HG02763 (cell line): ENCODE data around the gene STARD13.
"Not testable (repeated sequence)": the region's sequence is repeated elsewhere in the genome, so short reads cannot be mapped to it uniquely, and the experiment has no call there.

Experiments used
- ATAC-seq: cut with Tn5 transposase; IDR thresholded peaks from one replicate; pipeline ENCODE4 v1.9.1; 2021; ENCODE audit warnings: mild to moderate bottlenecking, moderate library complexity; ENCODE audit not compliant: unreplicated experiment

The STARD13 gene

GRCh38 chr13:33257841-33258807, 27.4 kb downstream of the STARD13 start:
- no peak for ATAC-seq

DNA sequence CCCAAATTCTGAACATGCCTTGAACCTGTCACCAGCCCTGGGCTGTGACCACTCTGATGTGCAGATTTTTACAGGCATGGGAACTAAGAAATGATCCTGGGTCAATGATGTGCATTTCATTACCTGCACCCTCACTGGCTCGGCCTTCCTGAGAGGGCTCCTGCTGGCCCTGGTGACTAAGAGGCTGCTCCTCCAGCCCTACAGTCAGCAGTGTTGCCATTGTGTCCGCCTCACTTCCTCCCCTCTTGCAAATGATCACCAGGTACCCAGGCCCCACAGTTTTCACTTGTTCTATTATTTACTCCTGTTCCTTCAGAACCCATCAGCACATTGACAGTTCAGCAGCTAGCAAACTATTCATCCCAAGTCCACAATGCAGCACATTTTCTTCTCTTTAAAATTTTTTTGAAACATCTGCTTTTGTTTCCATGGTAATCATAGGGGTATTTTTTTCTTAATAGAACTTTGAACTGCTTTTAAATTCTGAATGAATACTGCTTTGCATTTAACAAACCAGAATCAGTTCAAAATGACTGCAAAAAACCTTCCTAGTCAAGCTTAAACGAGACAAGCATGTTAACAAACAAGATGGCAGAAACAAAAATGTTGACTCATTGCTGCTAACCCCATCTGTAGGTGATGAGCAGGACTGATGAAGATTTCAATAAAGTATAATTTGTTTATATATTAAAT, 29.3 kb downstream of the STARD13 start:
- no peak for ATAC-seq

DNA sequence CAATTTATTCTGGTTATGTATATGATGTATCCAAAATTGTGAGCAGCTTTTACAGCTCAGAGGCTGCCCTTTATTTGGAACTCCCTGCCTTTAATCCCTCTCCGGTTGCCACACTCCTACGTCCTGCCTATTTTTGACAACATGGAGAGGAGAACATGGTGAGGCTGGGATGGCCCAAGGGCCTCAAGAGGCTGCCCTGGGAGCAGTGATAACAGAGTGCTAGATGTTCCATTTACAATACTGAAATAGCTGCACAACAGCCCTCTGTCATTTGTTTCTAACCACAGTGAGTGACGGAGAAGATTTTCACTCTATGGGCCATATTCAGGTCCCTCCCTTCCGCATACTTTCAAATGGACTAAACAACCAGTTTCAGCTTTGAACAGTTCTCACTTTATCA, 33.4 kb downstream of the STARD13 start:
- no peak for ATAC-seq

GRCh38 chr13:33251131-33251661, 34.4 kb downstream of the STARD13 start:
- ATAC-seq, result peak; percentile 65

- no peak for ATAC-seq
These were observed 34.9 kb downstream of the STARD13 start for GRCh38 chr13:33250609-33251008.

- no peak for ATAC-seq
These were observed 35.7 kb downstream of the STARD13 start for GRCh38 chr13:33249894-33250293.

DNA sequence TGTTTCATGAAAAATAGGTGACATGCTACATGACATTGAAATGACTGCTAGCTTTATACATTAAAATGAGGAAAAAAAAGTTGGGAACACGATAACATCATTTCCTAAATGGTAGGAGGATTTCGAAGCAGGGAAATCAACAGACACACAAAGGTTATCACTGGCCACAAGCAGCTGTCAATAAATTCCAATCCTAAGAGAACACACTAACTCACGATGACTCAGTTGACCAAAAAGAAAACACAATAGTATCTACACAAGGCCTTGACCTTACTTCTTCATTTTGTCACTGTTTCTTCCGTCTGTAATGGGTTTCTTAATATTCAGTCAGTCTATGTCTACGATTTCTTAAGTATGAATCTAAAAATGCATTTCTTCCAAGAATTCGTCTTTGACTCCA, 36.5 kb downstream of the STARD13 start:
- ATAC-seq, result no peak

- no peak for ATAC-seq
These were observed 39.9 kb downstream of the STARD13 start for GRCh38 chr13:33245505-33246158.

DNA sequence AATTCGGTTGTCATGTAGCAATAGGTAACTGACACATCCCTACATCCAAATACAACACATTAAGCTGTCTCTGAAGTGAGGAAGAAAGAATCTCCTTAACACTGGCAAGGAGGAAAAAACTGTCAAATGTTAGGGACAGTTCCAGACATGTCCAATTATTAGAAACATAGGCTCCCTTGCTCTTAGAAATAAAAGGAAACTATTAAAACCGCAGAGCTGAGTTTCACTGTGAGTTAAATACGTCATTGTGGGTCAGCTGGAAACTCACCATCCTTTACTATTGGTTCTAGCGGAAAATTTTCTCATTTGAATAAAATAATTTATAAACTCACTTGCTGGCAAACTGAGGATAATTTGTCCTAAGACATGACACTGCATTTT, 40.7 kb downstream of the STARD13 start:
- no peak for ATAC-seq

GRCh38 chr13:33244210-33244906, 41.2 kb downstream of the STARD13 start:
- ATAC-seq, result no peak

- ATAC-seq, result no peak
These were observed 42.5 kb downstream of the STARD13 start for GRCh38 chr13:33242984-33243617.

GRCh38 chr13:33242372-33242771, 43.2 kb downstream of the STARD13 start:
- not testable (repeated sequence) for ATAC-seq

- no peak for ATAC-seq
These were observed 49.5 kb downstream of the STARD13 start for GRCh38 chr13:33236021-33236420.

DNA sequence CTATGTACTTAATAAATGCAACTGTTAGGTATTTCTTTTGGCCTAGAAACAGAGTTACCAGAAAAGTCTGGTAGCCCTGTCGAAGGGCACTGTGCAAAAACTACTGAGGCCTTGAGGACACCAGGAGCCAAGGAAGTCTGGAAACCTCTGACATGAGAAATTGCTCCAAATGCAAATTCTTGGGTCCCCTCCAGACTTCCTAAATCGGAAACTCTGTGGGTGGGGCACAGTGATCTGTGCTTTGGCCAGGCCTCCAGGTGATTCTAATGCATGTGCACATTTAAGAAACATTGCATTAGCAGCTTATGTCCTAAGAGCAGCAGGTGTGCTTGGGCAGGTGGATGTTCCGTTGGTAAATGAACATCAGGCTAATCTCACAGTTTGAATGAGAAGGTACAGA, 50.0 kb downstream of the STARD13 start:
- no peak for ATAC-seq

DNA sequence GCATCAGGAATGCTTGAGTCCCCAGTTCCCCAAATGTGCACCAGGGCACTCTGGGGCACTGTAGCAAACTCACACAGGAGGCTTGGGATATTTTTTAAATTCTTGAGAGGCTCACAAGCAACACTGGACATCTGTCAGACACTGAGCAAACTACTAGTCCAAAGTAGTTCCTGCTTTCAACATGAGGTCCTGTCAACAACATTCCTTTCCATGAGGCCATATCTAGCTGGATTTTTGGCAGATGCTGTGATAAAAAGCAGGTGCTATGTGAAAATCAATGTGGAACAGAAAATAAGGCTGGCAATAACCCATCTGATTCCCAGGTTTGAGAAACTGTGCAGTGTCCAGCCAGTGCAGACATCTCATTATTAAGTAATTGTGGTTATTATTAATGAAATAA, 50.5 kb downstream of the STARD13 start:
- no peak for ATAC-seq

- no peak for ATAC-seq
These were observed 52.0 kb downstream of the STARD13 start for GRCh38 chr13:33233547-33233946.

GRCh38 chr13:33232883-33233282, 52.7 kb downstream of the STARD13 start:
- no peak for ATAC-seq

DNA sequence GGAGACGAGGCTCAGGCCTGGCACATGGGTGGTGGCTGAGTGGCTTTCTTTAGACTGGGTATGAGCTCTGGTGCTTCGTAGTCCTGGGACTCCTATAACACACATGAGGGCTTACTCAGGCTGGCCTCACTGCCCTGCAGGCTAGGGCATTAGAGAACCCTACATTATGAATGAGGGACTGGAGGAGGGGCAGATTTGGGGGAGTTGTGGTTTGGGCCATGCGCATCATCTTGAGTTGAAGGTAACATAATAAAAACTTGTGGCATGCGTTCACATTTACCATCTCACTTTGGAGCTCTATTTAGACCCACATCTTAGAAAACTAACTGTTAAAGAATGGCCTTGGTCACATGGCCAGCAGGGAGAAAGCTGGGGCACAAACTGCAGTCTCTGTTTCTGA, 54.2 kb downstream of the STARD13 start:
- ATAC-seq, result no peak

GRCh38 chr13:33230178-33230881, 55.2 kb downstream of the STARD13 start:
- ATAC-seq, result no peak
